Cardiac muscle cell (in vitro differentiated cells and primary cell): ENCODE data around the gene RNF150. TPM values are rescaled to one million over a fixed set of nuclear protein-coding genes. Genes with fewer than 3 reads are reported as not detected.

Experiments used
- DNase-seq, 2 donors: peaks; one replicate each; pipeline versions ENCODE4 v3.0.0 to v3.0.0-alpha.2; 2010 to 2017; ENCODE audit warnings: low read depth in 1 of 2, low spot score in 1 of 2
- H3K27ac ChIP-seq: fragments of 200-600 bp; sonication (generic); 2 replicates; pipeline ENCODE4 v1.5.1; 2016
- H3K27me3 ChIP-seq: fragments of 200-600 bp; sonication (generic); 2 replicates; pipeline ENCODE4 v1.6.0; 2016; ENCODE audit warnings: control low read depth
- H3K36me3 ChIP-seq: fragments of 200-600 bp; sonication (generic); 2 replicates; pipeline ENCODE4 v1.5.1; 2016; ENCODE audit warnings: control low read depth
- H3K4me1 ChIP-seq: fragments of 200-600 bp; sonication (generic); 2 replicates; pipeline ENCODE4 v1.8.1; 2017; ENCODE audit warnings: low read depth, mild to moderate bottlenecking, mixed run types
- H3K4me3 ChIP-seq: fragments of 200-600 bp; sonication (generic); 2 replicates; pipeline ENCODE4 v1.5.1; 2016; ENCODE audit warnings: mild to moderate bottlenecking
- H3K9me3 ChIP-seq: fragments of 200-600 bp; sonication (generic); 2 replicates; pipeline ENCODE4 v1.5.1; 2017; ENCODE audit warnings: low read depth, mild to moderate bottlenecking, control low read depth
- polyA plus RNA-seq: library from polyadenylated mRNA; unstranded; fragments of >200 nt; fragmentation: Nextera tagmentation; extraction: Ambion mirVana; gene quantifications from 2 replicates; pipeline ENCODE4 v1.2.1, GENCODE V29; 2016
- total RNA-seq: library from RNA; depleted of rRNA; stranded (reverse); fragments of >200 nt; gene quantifications from 2 replicates; pipeline ENCODE4 v1.2.3, GENCODE V29; 2016
- TF ChIP-seq, protein P1 (sequence below): IDR thresholded peaks from 2 replicates; pipeline ENCODE4 v1.5.1; 2012; ENCODE audit warnings: low read depth, mild to moderate bottlenecking, low read length

RNF150 gene
- total and polyA plus RNA-seq, 2 experiments from 2014 or later = 20.1 to 57.4 TPM

DNA sequence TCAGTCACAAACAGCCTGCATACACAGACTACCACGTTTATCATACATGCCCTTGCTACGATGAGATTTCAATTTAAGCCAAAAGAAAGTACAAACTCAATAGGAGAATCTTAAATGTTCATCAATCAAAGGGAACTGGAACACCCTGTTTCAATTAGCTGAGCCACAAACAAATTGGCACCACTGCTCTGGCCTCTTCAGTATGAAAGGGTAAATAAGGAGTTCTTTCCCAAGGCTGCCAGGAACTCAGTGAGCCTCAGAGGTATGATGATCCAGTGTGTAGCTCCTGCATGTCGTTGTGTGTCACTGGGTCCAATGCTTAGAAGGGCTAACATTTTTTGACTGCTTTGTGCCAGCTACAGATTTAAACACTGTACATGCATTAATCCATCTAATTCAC is 5.4 kb downstream of the RNF150 start:
- TF ChIP-seq, protein P1, sequence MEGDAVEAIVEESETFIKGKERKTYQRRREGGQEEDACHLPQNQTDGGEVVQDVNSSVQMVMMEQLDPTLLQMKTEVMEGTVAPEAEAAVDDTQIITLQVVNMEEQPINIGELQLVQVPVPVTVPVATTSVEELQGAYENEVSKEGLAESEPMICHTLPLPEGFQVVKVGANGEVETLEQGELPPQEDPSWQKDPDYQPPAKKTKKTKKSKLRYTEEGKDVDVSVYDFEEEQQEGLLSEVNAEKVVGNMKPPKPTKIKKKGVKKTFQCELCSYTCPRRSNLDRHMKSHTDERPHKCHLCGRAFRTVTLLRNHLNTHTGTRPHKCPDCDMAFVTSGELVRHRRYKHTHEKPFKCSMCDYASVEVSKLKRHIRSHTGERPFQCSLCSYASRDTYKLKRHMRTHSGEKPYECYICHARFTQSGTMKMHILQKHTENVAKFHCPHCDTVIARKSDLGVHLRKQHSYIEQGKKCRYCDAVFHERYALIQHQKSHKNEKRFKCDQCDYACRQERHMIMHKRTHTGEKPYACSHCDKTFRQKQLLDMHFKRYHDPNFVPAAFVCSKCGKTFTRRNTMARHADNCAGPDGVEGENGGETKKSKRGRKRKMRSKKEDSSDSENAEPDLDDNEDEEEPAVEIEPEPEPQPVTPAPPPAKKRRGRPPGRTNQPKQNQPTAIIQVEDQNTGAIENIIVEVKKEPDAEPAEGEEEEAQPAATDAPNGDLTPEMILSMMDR = no peak
- H3K27ac ChIP-seq = no peak overlapping the region
- H3K4me1 ChIP-seq = peaks cover 21% of the 10 kb centered on the region
- H3K36me3 ChIP-seq = no peaks in the 10 kb centered on the region
- no peak overlapping the region for H3K4me3 ChIP-seq
- H3K27me3 ChIP-seq = no peaks in the 10 kb centered on the region
- H3K9me3 ChIP-seq = no peaks in the 10 kb centered on the region
- no peak for DNase-seq

DNA sequence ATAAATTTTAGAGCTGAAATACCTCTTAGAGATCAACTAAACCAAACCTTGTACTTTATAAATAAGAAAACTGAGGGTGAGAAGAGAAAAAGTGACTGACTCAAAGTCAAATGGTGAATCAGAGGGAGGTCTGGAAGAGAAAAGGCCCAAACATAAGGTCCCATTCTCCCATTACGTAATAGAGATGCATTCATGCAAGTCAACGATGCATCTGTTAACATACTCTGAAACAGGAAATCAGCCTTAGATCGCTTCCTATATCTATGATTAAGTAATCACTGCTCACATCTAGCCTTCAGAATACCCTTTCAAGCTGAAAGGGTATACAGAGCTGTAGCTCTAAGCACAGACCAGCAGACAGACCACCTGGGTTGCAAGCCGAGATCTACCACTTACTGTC is 6.5 kb downstream of the RNF150 start:
- TF ChIP-seq, protein P1 = no peak
- H3K27me3 ChIP-seq = no peaks in the 10 kb centered on the region
- no peaks in the 10 kb centered on the region for H3K9me3 ChIP-seq
- no peaks in the 10 kb centered on the region for H3K36me3 ChIP-seq
- H3K27ac ChIP-seq = no peak overlapping the region
- H3K4me3 ChIP-seq = no peak overlapping the region
- no peak for DNase-seq
- peaks cover 21% of the 10 kb centered on the region for H3K4me1 ChIP-seq

DNA sequence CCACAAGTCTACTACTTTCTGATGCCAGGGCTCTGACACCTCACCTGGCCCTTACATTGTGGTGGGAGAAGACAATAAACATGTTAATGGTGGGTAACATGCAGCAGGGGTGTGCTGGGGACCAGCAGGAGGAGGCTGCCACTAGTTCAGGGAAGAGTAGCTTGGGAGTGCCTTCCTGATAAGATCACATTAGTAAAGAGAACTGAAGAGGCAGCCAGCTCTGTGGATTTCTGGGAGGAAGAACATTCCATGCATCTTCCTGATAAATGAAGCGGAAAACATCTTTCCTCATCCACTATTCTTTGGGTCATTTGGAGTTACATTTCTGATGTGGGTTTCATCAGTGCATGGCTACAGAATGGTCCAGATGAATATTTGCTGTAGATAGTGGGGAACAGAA is 9.0 kb downstream of the RNF150 start:
- TF ChIP-seq, protein P1 = no peak
- Histone ChIP-seq H3K4me3 (no peak overlapping the region), H3K4me1 (peaks cover 7% of the 10 kb centered on the region), H3K27me3 (no peaks in the 10 kb centered on the region), H3K36me3 (no peaks in the 10 kb centered on the region), H3K27ac (no peak overlapping the region), H3K9me3 (no peaks in the 10 kb centered on the region)
- no peak for DNase-seq

DNA sequence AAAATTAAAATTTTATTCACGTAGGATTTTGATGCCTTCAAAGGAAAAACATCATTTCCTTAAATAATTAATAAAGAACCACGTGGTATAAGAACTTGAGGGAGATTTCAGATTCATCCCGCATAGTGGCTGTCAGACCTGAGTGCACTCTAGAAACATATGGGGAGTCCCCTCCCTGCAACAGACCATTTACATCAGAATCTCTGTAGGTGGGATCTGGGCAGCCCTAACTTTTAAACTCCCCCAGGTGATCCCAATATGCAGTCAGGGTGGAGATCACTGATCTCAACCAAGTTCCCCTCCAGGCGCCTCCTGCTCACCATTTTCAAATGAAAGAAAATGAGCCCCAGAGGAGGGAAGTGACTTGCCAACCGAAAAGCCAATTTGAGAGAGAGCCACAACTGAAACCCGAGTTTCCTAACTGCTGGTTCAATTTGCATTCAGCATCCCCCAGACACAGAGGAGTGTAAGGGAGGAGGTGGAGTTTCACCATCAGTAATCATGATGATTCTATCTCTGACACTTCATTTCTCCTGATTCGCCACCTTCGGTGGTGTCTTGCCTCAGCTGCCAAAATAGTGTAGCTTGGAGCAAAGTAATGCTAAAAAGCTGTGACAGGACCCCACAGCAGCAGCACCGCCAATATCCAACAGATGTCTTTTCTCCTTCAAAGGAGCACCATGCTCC is 11.4 kb downstream of the RNF150 start:
- H3K36me3 ChIP-seq = no peaks in the 10 kb centered on the region
- H3K27me3 ChIP-seq = no peaks in the 10 kb centered on the region
- DNase-seq = no peak
- no peak overlapping the region for H3K27ac ChIP-seq
- no peaks in the 10 kb centered on the region for H3K9me3 ChIP-seq
- TF ChIP-seq, protein P1 = no peak
- peaks cover 9% of the 10 kb centered on the region for H3K4me1 ChIP-seq
- no peak overlapping the region for H3K4me3 ChIP-seq

DNA sequence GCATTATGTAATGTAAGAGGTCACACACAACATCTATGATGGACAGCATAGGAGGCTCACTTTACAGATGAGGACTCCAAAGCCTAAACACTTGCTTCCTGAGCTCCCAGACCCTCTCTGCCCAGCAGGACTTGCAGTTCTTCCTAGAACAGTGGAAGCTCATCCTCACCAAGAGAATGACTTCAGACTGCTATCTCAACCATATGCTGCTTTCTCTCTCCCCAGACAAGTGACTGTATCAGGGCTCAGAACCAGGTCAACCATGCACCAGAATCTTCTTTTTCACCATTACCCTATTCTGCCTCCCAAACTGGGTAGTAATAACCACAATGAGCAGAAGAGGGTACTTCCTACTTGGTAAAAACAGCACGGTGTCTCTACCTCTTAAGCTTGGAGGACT is 12.2 kb downstream of the RNF150 start:
- TF ChIP-seq, protein P1 = no peak
- H3K9me3 ChIP-seq = no peaks in the 10 kb centered on the region

More for the DNA sequence above, 12.2 kb downstream of the RNF150 start:
- H3K27me3 ChIP-seq = no peaks in the 10 kb centered on the region
- no peaks in the 10 kb centered on the region for H3K36me3 ChIP-seq
- no peak for DNase-seq
- H3K4me3 ChIP-seq = no peak overlapping the region
- peaks cover 4% of the 10 kb centered on the region for H3K4me1 ChIP-seq
- H3K27ac ChIP-seq = no peak overlapping the region
